ENCODE measurements around the gene HLA-DMA. TPM values are rescaled to one million over a fixed set of nuclear protein-coding genes. Genes with fewer than 3 reads are reported as not detected.

The HLA-DMA gene
- polyA plus RNA-seq, 3 donors: 434 to 526 (median 515) TPM

DNA sequence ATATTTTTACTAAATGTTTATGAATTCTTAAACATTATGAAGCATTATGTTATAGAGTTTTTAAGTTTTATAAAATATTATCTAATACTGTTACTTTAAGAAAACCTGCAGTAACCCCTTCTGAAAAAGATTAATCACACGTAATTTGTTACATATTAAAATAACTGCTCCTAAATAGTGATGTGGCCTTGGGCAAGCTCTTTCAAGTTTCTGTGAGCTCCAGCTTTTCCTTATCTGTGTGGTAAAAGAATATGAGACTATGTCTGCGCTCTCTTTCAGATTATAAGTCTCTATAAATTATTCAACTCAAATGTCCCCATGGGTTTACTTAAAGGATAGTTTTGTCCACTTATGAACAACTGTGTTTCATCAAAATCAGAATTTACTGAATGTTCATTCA is 44.0 kb downstream of the HLA-DMA start:
- peaks cover 8% of the 10 kb centered on the region for H3K4me1 Mint-ChIP-seq
- no peak overlapping the region for H3K9ac ChIP-seq (ENCODE audit: insufficient read depth, low read length, poor library complexity, severe bottlenecking)
- no peaks in the 10 kb centered on the region for H3K9me3 ChIP-seq (replicated peaks in 1 of 2; ENCODE audit: control insufficient read depth in 1 of 2, insufficient read depth in 1 of 2, low read length in 2 of 2)
- peaks cover 0 to 2% (median 0%) of the 10 kb centered on the region in 7 donors for H3K9me3 Mint-ChIP-seq
- H3K27me3 Mint-ChIP-seq (ENCODE audit: low read depth in 3 of 3): peaks cover 2 to 6% (median 3%) of the 10 kb centered on the region in 3 donors
- peaks cover under 1 to 9% of the 10 kb centered on the region in 2 donors for H3K4me1 ChIP-seq (ENCODE audit: control insufficient read depth in 1 of 2, insufficient read depth in 2 of 2, low read length in 2 of 2)
- no peak overlapping the region for H3K4me3 ChIP-seq (replicated peaks in 1 of 3; ENCODE audit: low read depth in 2 of 3, low read length in 3 of 3)
- no peak overlapping the region for H3K27ac ChIP-seq (ENCODE audit: low read depth in 1 of 2, low read length in 2 of 2)
- no peak overlapping the region for H3K27ac Mint-ChIP-seq
- no peaks in the 10 kb centered on the region for H3K36me3 Mint-ChIP-seq
- no peak overlapping the region for H3K4me2 ChIP-seq (replicated peaks; ENCODE audit: extremely low read depth, low read length, poor library complexity, severe bottlenecking)
- WGBS (ENCODE audit: insufficient coverage): no CpG with 5 or more reads among the region's 2 CpGs
- no peak overlapping the region for H2AFZ ChIP-seq (ENCODE audit: insufficient read depth, low read depth, low read length, poor library complexity, severe bottlenecking)
- H3K4me3 Mint-ChIP-seq: no peak overlapping the region
- H3K79me2 ChIP-seq (ENCODE audit: insufficient read depth, low read length): no peaks in the 10 kb centered on the region
- H3K27me3 ChIP-seq (ENCODE audit: control insufficient read depth in 2 of 2, insufficient read depth in 2 of 2, low read length in 2 of 2): no peaks in the 10 kb centered on the region
- intact Hi-C loops (cut with micrococcal nuclease): no loop called here
- no peaks in the 10 kb centered on the region for H3K36me3 ChIP-seq (replicated peaks in 1 of 2; ENCODE audit: control insufficient read depth in 1 of 2, insufficient read depth in 2 of 2, low read length in 2 of 2)
- TF ChIP-seq, protein P1, sequence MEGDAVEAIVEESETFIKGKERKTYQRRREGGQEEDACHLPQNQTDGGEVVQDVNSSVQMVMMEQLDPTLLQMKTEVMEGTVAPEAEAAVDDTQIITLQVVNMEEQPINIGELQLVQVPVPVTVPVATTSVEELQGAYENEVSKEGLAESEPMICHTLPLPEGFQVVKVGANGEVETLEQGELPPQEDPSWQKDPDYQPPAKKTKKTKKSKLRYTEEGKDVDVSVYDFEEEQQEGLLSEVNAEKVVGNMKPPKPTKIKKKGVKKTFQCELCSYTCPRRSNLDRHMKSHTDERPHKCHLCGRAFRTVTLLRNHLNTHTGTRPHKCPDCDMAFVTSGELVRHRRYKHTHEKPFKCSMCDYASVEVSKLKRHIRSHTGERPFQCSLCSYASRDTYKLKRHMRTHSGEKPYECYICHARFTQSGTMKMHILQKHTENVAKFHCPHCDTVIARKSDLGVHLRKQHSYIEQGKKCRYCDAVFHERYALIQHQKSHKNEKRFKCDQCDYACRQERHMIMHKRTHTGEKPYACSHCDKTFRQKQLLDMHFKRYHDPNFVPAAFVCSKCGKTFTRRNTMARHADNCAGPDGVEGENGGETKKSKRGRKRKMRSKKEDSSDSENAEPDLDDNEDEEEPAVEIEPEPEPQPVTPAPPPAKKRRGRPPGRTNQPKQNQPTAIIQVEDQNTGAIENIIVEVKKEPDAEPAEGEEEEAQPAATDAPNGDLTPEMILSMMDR (IDR thresholded peaks at IDR 0.05): no peak
- DNase-seq: no peak
- H4K20me1 ChIP-seq (ENCODE audit: insufficient read depth, low read length): no peaks in the 10 kb centered on the region

DNA sequence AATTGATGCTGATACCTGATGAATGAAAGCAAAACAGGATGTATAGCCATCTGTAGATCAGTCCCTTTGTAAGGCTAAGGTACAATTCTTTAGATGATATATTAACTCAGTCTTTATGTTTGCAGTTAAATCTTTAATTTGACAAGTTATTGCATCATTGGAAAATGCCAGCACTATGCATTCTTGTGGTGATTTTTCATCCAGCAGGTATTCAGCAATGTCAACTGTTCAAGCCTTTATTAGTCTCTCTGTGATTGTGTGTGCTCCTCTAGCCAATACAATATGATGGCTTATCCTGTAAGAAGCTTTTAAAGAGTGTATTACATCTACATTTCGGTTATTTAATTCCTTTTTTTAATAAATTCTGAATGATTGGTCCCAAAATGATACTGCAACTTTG is 46.4 kb downstream of the HLA-DMA start:
- Mint-ChIP-seq H3K4me3 (no peak overlapping the region), H3K27ac (no peak overlapping the region), H3K36me3 (peaks cover 2 to 4% of the 10 kb centered on the region in 2 donors), H3K4me1 (peaks cover 13% of the 10 kb centered on the region), H3K9me3 (no peaks in the 10 kb centered on the region), H3K27me3 (ENCODE audit: low read depth in 3 of 3) (peaks cover 2 to 3% (median 3%) of the 10 kb centered on the region in 3 donors)
- H4K20me1 ChIP-seq (ENCODE audit: insufficient read depth, low read length): no peaks in the 10 kb centered on the region
- no peak overlapping the region for H3K4me2 ChIP-seq (replicated peaks; ENCODE audit: extremely low read depth, low read length, poor library complexity, severe bottlenecking)
- no peak overlapping the region for H2AFZ ChIP-seq (ENCODE audit: insufficient read depth, low read depth, low read length, poor library complexity, severe bottlenecking)
- no peak overlapping the region for H3K9ac ChIP-seq (ENCODE audit: insufficient read depth, low read length, poor library complexity, severe bottlenecking)
- no peak for DNase-seq
- WGBS (ENCODE audit: insufficient coverage): no CpG with 5 or more reads among the region's 1 CpG
- no peaks in the 10 kb centered on the region for H3K9me3 ChIP-seq (replicated peaks in 1 of 2; ENCODE audit: control insufficient read depth in 1 of 2, insufficient read depth in 1 of 2, low read length in 2 of 2)
- intact Hi-C loops (cut with micrococcal nuclease): no loop called here
- peaks cover 0 to 2% of the 10 kb centered on the region in 2 donors for H3K36me3 ChIP-seq (replicated peaks in 1 of 2; ENCODE audit: control insufficient read depth in 1 of 2, insufficient read depth in 2 of 2, low read length in 2 of 2)
- H3K4me3 ChIP-seq (replicated peaks in 1 of 3; ENCODE audit: low read depth in 2 of 3, low read length in 3 of 3): no peak overlapping the region
- H3K4me1 ChIP-seq (ENCODE audit: control insufficient read depth in 1 of 2, insufficient read depth in 2 of 2, low read length in 2 of 2): peaks cover 6 to 16% of the 10 kb centered on the region in 2 donors
- peaks cover 5% of the 10 kb centered on the region for H3K79me2 ChIP-seq (ENCODE audit: insufficient read depth, low read length)
- H3K27ac ChIP-seq (ENCODE audit: low read depth in 1 of 2, low read length in 2 of 2): no peak overlapping the region
- H3K27me3 ChIP-seq (ENCODE audit: control insufficient read depth in 2 of 2, insufficient read depth in 2 of 2, low read length in 2 of 2): no peaks in the 10 kb centered on the region
- TF ChIP-seq, protein P1 (IDR thresholded peaks at IDR 0.05): no peak

All from CD14-positive monocyte (primary cell).